ENCODE measurements around the gene IL12RB2.

- no peak for TF ChIP-seq CTCF (IDR thresholded peaks at IDR 0.05)
- TF ChIP-seq EP300 (IDR thresholded peaks at IDR 0.05) = no peak
Observed at GRCh38 chr1:67300561-67300960, 7.1 kb upstream of the IL12RB2 start.

Data from suprapubic skin (tissue), 3 donors.